Central memory CD4-positive, alpha-beta T cell (primary cell): ENCODE measurements around the gene COA6.

Experiments
- DNase-seq: peaks from one replicate; pipeline ENCODE4 v3.0.0; 2022

COA6 gene

DNA sequence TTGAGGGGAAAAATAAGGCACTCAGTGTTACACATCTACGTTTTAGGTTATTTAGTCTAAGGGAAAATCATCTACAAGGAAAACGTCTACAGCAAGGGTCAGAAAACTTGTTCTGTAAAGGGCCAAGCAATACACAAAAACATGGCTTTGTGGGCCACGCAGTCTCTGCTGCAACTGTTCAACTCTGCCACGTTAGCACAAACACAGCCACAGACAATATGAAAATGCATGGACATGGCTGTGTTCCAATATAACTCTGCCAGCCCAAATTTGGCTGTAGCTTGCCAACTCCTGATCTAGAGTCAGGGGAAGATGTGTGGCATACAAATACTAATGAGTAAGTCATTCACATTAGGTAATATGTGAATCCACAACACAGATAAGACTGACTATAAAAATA is 40.7 kb downstream of the COA6 start:
- no peak for DNase-seq

- no peak for DNase-seq
Observed at GRCh38 chr1:234427950-234428646, 54.8 kb downstream of the COA6 start.

DNA sequence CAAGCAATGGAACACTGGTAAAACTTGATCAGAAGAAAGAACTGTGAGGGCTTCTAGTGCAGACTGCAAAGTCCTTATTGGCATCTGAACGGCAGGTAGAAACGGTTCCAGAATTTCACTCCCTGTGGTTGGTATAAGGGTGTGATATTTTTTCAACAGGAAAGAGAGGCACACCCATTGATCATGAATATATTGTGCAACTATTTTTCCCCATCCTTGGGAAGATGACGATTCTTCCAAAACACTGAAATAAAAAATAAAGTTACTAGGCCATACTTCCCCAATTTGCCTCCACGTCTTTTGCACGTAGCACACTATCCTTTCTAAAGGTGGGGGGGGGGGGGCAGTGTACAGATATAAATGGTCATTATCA is 56.2 kb downstream of the COA6 start:
- DNase-seq = no peak

DNA sequence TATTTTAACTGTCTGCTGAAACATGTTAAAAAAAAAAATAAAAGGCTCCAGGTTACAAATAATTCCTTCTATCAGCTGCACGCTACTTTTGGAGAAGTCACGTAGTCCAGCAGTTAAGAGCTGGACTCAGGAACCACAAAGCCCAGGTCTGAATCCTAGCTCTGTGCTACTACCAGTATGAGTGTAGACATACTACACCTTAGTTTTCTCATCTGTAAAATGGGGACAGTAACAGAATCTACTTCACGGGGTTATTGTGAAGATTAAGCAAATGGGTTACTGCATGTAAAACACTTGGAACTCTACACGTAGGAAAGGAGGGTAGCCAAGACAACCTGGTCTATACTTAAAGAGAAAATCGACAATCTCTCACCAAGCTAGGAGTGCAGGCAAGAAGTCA is 57.4 kb downstream of the COA6 start:
- DNase-seq = no peak

GRCh38 chr1:234431255-234431654 is 58.0 kb downstream of the COA6 start:
- DNase-seq = no peak

- DNase-seq = no peak
Observed at GRCh38 chr1:234433563-234434285, 60.5 kb downstream of the COA6 start.
